BLaER1 treated with 17β-estradiol and CSF1 and Interleukin-3, amounts not matched to agents 10 nM and 100 nM (cell line): ENCODE data around the gene RIPK4.
"Not testable (repeated sequence)": the region's sequence is repeated elsewhere in the genome, so short reads cannot be mapped to it uniquely, and the experiment has no call there.

ENCODE experiments used
- H3K27ac ChIP-seq, 11 experiments: shearing (Covaris generic); formaldehyde crosslinking; 2 replicates each; pipeline ENCODE4 v1.8.1; 2022
- H3K27me3 ChIP-seq, 11 experiments: shearing (Covaris generic); formaldehyde crosslinking; 2 replicates each; pipeline ENCODE4 v1.8.1; 2022
- H3K36me3 ChIP-seq, 11 experiments: shearing (Covaris generic); formaldehyde crosslinking; 2 replicates each; pipeline ENCODE4 v1.8.1; 2022
- H3K4me1 ChIP-seq, 10 experiments: shearing (Covaris generic); formaldehyde crosslinking; 2 replicates each; pipeline ENCODE4 v1.8.1; 2022
- H3K4me2 ChIP-seq, 11 experiments: shearing (Covaris generic); formaldehyde crosslinking; 2 replicates each; pipeline ENCODE4 v1.8.1; 2022
- H3K4me3 ChIP-seq, 10 experiments: shearing (Covaris generic); formaldehyde crosslinking; 2 replicates each; pipeline ENCODE4 v1.8.1; 2022
- H3K9ac ChIP-seq, 11 experiments: shearing (Covaris generic); formaldehyde crosslinking; 2 replicates each; pipeline ENCODE4 v1.8.1; 2022
- H3K9me3 ChIP-seq, 11 experiments: shearing (Covaris generic); formaldehyde crosslinking; replicated peaks in 1 of 11; 2 replicates each; pipeline ENCODE4 v1.8.1; 2022
- H4K20me1 ChIP-seq, 11 experiments: shearing (Covaris generic); formaldehyde crosslinking; 2 replicates each; pipeline ENCODE4 v1.8.1; 2022
- Cebpa-rat ChIP-seq, 11 experiments: shearing (Covaris generic); IDR thresholded peaks; 2 replicates each; pipeline ENCODE4 v1.8.1; 2022

The RIPK4 gene

GRCh38 chr21:41800425-41801320 is 33.8 kb upstream of the RIPK4 start:
- Histone ChIP-seq H3K4me2 (peak overlapping the region; percentile 66 to 91 (median 80)), H3K4me3 (0 out of 20 replicates have a peak overlapping the region, but pooled peaks of 1 of the 10 experiments have one; percentile 5), H3K9ac (peak overlapping the region in 4 of 11 experiments; percentile 1 to 27 (median 14); a peak in 3 of 22 replicates), H3K27me3 (no peaks in the 10 kb centered on the region), H3K27ac (peak overlapping the region in 8 of 11 experiments; percentile 24 to 60 (median 49); a peak in 14 of 22 replicates), H4K20me1 (peaks cover 0 to 2% (median 0%) of the 10 kb centered on the region in 11 experiments; a peak in 1 of 22 replicates), H3K9me3 (no peaks in the 10 kb centered on the region), H3K36me3 (peaks cover 31 to 65% (median 44%) of the 10 kb centered on the region in 11 experiments), H3K4me1 (peaks cover 28 to 42% (median 35%) of the 10 kb centered on the region in 10 experiments)
- no peak for TF ChIP-seq Cebpa-rat (IDR thresholded peaks at IDR 0.05)

- H3K4me1 ChIP-seq: peaks cover 28 to 42% (median 35%) of the 10 kb centered on the region in 10 experiments
- H4K20me1 ChIP-seq: peaks cover 0 to 2% (median 0%) of the 10 kb centered on the region in 11 experiments; a peak in 1 of 22 replicates
- H3K9me3 ChIP-seq: peaks cover 0 to 7% (median 1%) of the 10 kb centered on the region in 11 experiments; a peak in 8 of 22 replicates
- H3K27ac ChIP-seq: no peak overlapping the region
- H3K9ac ChIP-seq: no peak overlapping the region
- no peak overlapping the region for H3K4me3 ChIP-seq
- TF ChIP-seq Cebpa-rat (IDR thresholded peaks at IDR 0.05): no peak
- H3K36me3 ChIP-seq: peaks cover 31 to 60% (median 44%) of the 10 kb centered on the region in 11 experiments
- H3K4me2 ChIP-seq: 0 out of 22 replicates have a peak overlapping the region, but pooled peaks of 2 of the 11 experiments have one; percentile 78 to 91
- H3K27me3 ChIP-seq: no peaks in the 10 kb centered on the region
Measured at GRCh38 chr21:41799763-41800162, 32.9 kb upstream of the RIPK4 start.

- H4K20me1 ChIP-seq: 0 out of 22 replicates have a peak, but pooled peaks cover 0 to 2% (median 0%) of the 10 kb centered on the region in 11 experiments
- H3K36me3 ChIP-seq: peaks cover 31 to 51% (median 39%) of the 10 kb centered on the region in 11 experiments
- H3K9ac ChIP-seq: no peak overlapping the region
- H3K4me3 ChIP-seq: no peak overlapping the region
- TF ChIP-seq Cebpa-rat (IDR thresholded peaks at IDR 0.05): no peak
- H3K27me3 ChIP-seq: no peaks in the 10 kb centered on the region
- peaks cover 11 to 21% (median 16%) of the 10 kb centered on the region in 11 experiments for H3K9me3 ChIP-seq
- H3K27ac ChIP-seq: no peak overlapping the region
- H3K4me1 ChIP-seq: peaks cover 24 to 38% (median 32%) of the 10 kb centered on the region in 10 experiments
- H3K4me2 ChIP-seq: no peak overlapping the region
Measured at GRCh38 chr21:41798326-41798725, 31.5 kb upstream of the RIPK4 start.

GRCh38 chr21:41796476-41797080 is 29.7 kb upstream of the RIPK4 start:
- Histone ChIP-seq H3K4me3 (no peak overlapping the region), H3K27me3 (no peaks in the 10 kb centered on the region), H3K9ac (no peak overlapping the region), H3K4me2 (no peak overlapping the region), H3K9me3 (peaks cover 28 to 39% (median 33%) of the 10 kb centered on the region in 11 experiments), H3K4me1 (peaks cover 7 to 21% (median 14%) of the 10 kb centered on the region in 10 experiments), H3K36me3 (peaks cover 31 to 50% (median 37%) of the 10 kb centered on the region in 11 experiments), H4K20me1 (no peaks in the 10 kb centered on the region), H3K27ac (no peak overlapping the region)
- TF ChIP-seq Cebpa-rat (IDR thresholded peaks at IDR 0.05): no peak

GRCh38 chr21:41795726-41796125 is 28.9 kb upstream of the RIPK4 start:
- TF ChIP-seq Cebpa-rat (IDR thresholded peaks at IDR 0.05): no peak
- Histone ChIP-seq H3K27me3 (no peaks in the 10 kb centered on the region), H3K36me3 (peaks cover 25 to 43% (median 30%) of the 10 kb centered on the region in 11 experiments), H3K4me2 (no peak overlapping the region), H3K27ac (no peak overlapping the region), H3K9ac (no peak overlapping the region), H3K9me3 (peaks cover 36 to 47% (median 42%) of the 10 kb centered on the region in 11 experiments), H4K20me1 (no peaks in the 10 kb centered on the region), H3K4me3 (no peak overlapping the region), H3K4me1 (peaks cover 0 to 12% (median 6%) of the 10 kb centered on the region in 10 experiments; a peak in 16 of 20 replicates)

GRCh38 chr21:41794600-41794999 is 27.7 kb upstream of the RIPK4 start:
- Histone ChIP-seq H3K4me2 (no peak overlapping the region), H3K4me1 (peaks cover 0 to 1% (median 0%) of the 10 kb centered on the region in 10 experiments; a peak in 2 of 20 replicates), H3K4me3 (no peak overlapping the region), H3K27me3 (no peaks in the 10 kb centered on the region), H3K36me3 (peaks cover 13 to 31% (median 22%) of the 10 kb centered on the region in 11 experiments; a peak in 21 of 22 replicates), H3K9ac (no peak overlapping the region), H3K9me3 (peaks cover 36 to 54% (median 44%) of the 10 kb centered on the region in 11 experiments), H3K27ac (no peak overlapping the region), H4K20me1 (no peaks in the 10 kb centered on the region)
- TF ChIP-seq Cebpa-rat (IDR thresholded peaks at IDR 0.05): no peak

GRCh38 chr21:41792711-41793110 is 25.9 kb upstream of the RIPK4 start:
- Histone ChIP-seq H3K4me1 (no peaks in the 10 kb centered on the region), H3K27me3 (no peaks in the 10 kb centered on the region), H3K27ac (no peak overlapping the region), H3K4me3 (no peak overlapping the region), H3K36me3 (peaks cover 0 to 12% (median 4%) of the 10 kb centered on the region in 11 experiments; a peak in 8 of 22 replicates), H3K4me2 (no peak overlapping the region), H3K9ac (no peak overlapping the region), H3K9me3 (peaks cover 36 to 59% (median 48%) of the 10 kb centered on the region in 11 experiments), H4K20me1 (no peaks in the 10 kb centered on the region)
- no peak for TF ChIP-seq Cebpa-rat (IDR thresholded peaks at IDR 0.05)

GRCh38 chr21:41786509-41786987 is 19.7 kb upstream of the RIPK4 start:
- no peak for TF ChIP-seq Cebpa-rat (IDR thresholded peaks at IDR 0.05)
- Histone ChIP-seq H3K27ac (no peak overlapping the region), H3K4me2 (no peak overlapping the region)

GRCh38 chr21:41785262-41785661 is 18.4 kb upstream of the RIPK4 start:
- not testable (repeated sequence) for H3K27ac ChIP-seq, H3K9ac ChIP-seq, H4K20me1 ChIP-seq, H3K36me3 ChIP-seq, H3K27me3 ChIP-seq, H3K4me3 ChIP-seq
- H3K4me1 ChIP-seq: peaks cover 0 to 25% (median 12%) of the 10 kb centered on the region in 10 experiments; a peak in 10 of 20 replicates
- H3K4me2 ChIP-seq: peak overlapping the region in 1 of 11 experiments; percentile 1; a peak in 3 of 22 replicates
- peaks cover 0 to 12% (median 4%) of the 10 kb centered on the region in 11 experiments; a peak in 7 of 22 replicates for H3K9me3 ChIP-seq

More at GRCh38 chr21:41786509-41786987, 19.7 kb upstream of the RIPK4 start:
- Histone ChIP-seq H3K4me1 (peaks cover 0 to 15% (median 12%) of the 10 kb centered on the region in 10 experiments; a peak in 10 of 20 replicates), H3K9me3 (peaks cover 7 to 21% (median 12%) of the 10 kb centered on the region in 11 experiments), H3K4me3 (no peak overlapping the region), H4K20me1 (no peaks in the 10 kb centered on the region), H3K9ac (no peak overlapping the region), H3K36me3 (no peaks in the 10 kb centered on the region), H3K27me3 (no peaks in the 10 kb centered on the region)
